Pancreas (tissue), 10 donors: ENCODE data around the gene ADGRL4. TPM values are rescaled to one million over a fixed set of nuclear protein-coding genes. Genes with fewer than 3 reads are reported as not detected.
"Not testable (repeated sequence)": the region's sequence is repeated elsewhere in the genome, so short reads cannot be mapped to it uniquely, and the experiment has no call there.

Experiments used
- ATAC-seq, 4 donors: fragments of 200-7000 bp; cut with Tn5 transposase; one replicate each; pipeline versions ENCODE4 v1.8.0 to v1.9.1; 2020; ENCODE audit warnings: mild to moderate bottlenecking in 4 of 4, moderate library complexity in 4 of 4
- DNase-seq, 6 donors: peaks; one replicate each; pipeline ENCODE4 v3.0.0-alpha.2; 2020
- FAIRE-seq: peaks from 2 replicates; lab custom pipeline; 2012; peaks lifted over from hg19 to GRCh38; lab: Jason Lieb, UNC
- H3K27ac ChIP-seq, 4 donors: fragments of 200-600 bp; sonication (generic); 1 replicate in 3 of 4; 2 replicates in 1 of 4; pipeline versions ENCODE4 v1.5.0 to v1.8.0; 2020
- H3K27me3 ChIP-seq, 4 donors: fragments of 200-600 bp; one replicate each; pipeline ENCODE4 v1.8.0; 2021
- H3K36me3 ChIP-seq, 3 donors: fragments of 200-600 bp; sonication (generic) in 1 of 3; one replicate each; pipeline versions ENCODE4 v1.5.0 to v1.8.0; 2020 to 2021
- H3K4me1 ChIP-seq, 3 donors: fragments of 200-600 bp; one replicate each; pipeline ENCODE4 v1.8.0; 2021
- H3K4me3 ChIP-seq, 4 donors: fragments of 200-600 bp; sonication (generic) in 2 of 4; one replicate each; pipeline versions ENCODE4 v1.5.0 to v1.8.0; 2020 to 2021
- H3K9me3 ChIP-seq, 4 donors: fragments of 200-600 bp; one replicate each; pipeline ENCODE4 v1.8.0; 2021
- WGBS, 2 donors: extraction: QIAGEN DNeasy Blood & Tissue Kit; methylation state at CpG; one replicate each; pipeline ENCODE4 v1.1.7; 2013; 5-methylcytosine and 5-hydroxymethylcytosine counted together
- intact Hi-C, 3 donors: fragments of 100-400 bp; cut with DNase I; formaldehyde crosslinking; loops; one replicate each; pipeline versions ENCODE4 v1.11.1 to v1.14.2; 2022
- polyA plus RNA-seq, 2 donors: library from polyadenylated mRNA; stranded (reverse); fragments of 200-250 nt; gene quantifications; one replicate each; pipeline ENCODE4 v1.2.3, GENCODE V29; 2013
- total RNA-seq, 6 donors: library from RNA; stranded (reverse); fragmentation: NEBNext Ultra II Directional in 4 of 6; extraction: Animal tissue kit (Norgen Biotek cat#: 25700) in 4 of 6; gene quantifications; one replicate each; pipeline versions ENCODE4 v1.2.1 to v1.2.4, GENCODE V29; 2021 to 2023
- TF ChIP-seq, protein P1 (sequence below), 4 donors: fragments of 200-600 bp; sonication (generic) in 3 of 4; IDR thresholded peaks; one replicate each; pipeline versions ENCODE4 v1.5.0 to v1.8.0; 2021; ENCODE audit warnings: antibody characterized with exemption in 4 of 4
- donor health status: healthy with polysubstance abuse.
- donor health status: DM: no; HTN: no; CAD: no; lungs with moderate emphysema.
- donor health status: DM: no; HTN: no; CAD: no.
- donor health status: control.
- donor health status: control.
- donor health status: Bipolar disorder and iron deficiency.
- donor health status: DM: yes; HTN: yes; CAD: no.
- donor health status: DM: no; HTN: no; CAD: no.
- donor health status: DM: no; HTN: no; CAD: no.
- donor health status: DM: yes; HTN: yes; CAD: no.

Gene ADGRL4
- total and polyA plus RNA-seq, 8 donors = 2.0 to 4.3 (median 3.0) TPM

DNA sequence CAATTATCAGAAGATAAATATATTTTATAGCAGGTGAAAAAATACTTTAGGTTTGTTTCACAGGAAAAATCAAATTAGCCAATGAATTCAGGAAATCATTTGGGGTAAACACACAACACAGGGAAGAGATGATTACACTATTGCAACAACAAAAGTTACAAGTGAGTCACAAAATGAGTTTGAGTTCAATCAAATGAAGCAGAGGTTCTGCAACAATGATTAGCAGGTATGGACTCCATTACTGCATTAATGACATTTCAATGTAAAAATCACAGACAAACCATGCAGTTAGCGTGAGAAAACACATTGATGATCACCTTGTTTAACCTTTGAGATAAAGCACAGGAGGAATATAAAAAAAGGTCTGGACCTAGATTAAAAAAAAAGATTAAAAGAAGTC lies 9.7 kb downstream of the ADGRL4 start:
- intact Hi-C loops = no loop called here
- 52 to 62% methylated on average over 1 of the region's 1 CpG for WGBS, 2 donors
- H3K4me1 ChIP-seq = no peaks in the 10 kb centered on the region
- H3K27me3 ChIP-seq = no peaks in the 10 kb centered on the region
- TF ChIP-seq, protein P1, sequence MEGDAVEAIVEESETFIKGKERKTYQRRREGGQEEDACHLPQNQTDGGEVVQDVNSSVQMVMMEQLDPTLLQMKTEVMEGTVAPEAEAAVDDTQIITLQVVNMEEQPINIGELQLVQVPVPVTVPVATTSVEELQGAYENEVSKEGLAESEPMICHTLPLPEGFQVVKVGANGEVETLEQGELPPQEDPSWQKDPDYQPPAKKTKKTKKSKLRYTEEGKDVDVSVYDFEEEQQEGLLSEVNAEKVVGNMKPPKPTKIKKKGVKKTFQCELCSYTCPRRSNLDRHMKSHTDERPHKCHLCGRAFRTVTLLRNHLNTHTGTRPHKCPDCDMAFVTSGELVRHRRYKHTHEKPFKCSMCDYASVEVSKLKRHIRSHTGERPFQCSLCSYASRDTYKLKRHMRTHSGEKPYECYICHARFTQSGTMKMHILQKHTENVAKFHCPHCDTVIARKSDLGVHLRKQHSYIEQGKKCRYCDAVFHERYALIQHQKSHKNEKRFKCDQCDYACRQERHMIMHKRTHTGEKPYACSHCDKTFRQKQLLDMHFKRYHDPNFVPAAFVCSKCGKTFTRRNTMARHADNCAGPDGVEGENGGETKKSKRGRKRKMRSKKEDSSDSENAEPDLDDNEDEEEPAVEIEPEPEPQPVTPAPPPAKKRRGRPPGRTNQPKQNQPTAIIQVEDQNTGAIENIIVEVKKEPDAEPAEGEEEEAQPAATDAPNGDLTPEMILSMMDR (IDR thresholded peaks at IDR 0.05) = no peak
- no peak overlapping the region for H3K4me3 ChIP-seq
- FAIRE-seq = no peak
- no peak for DNase-seq
- H3K9me3 ChIP-seq = no peaks in the 10 kb centered on the region
- H3K27ac ChIP-seq = no peak overlapping the region
- no peaks in the 10 kb centered on the region for H3K36me3 ChIP-seq
- ATAC-seq = no peak

DNA sequence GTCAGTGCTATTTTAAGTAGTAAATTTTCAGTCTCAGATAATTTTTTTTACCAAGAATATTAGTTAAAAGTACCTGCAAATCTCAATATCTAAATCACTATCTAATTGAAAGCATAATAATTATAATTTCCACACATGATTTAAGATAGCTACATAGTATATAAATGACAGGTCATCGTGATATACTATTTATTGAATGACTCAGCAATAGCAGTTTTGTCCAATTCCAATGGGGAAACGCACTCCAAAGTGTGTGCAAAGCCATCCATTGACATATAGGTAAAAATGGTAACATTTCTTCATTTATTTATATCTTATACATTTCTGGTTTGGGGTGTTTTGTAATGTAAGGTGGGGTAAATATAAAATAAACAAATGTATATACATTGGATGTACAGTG lies 19.5 kb downstream of the ADGRL4 start:
- ATAC-seq = no peak
- TF ChIP-seq, protein P1 (IDR thresholded peaks at IDR 0.05) = no peak
- Histone ChIP-seq H3K4me3 (no peak overlapping the region), H3K36me3 (no peaks in the 10 kb centered on the region), H3K27me3 (no peaks in the 10 kb centered on the region), H3K27ac (no peak overlapping the region), H3K9me3 (no peaks in the 10 kb centered on the region), H3K4me1 (no peaks in the 10 kb centered on the region)
- no peak for FAIRE-seq
- intact Hi-C loops = no loop called here
- no peak for DNase-seq
- 46 to 55% methylated on average over 2 of the region's 2 CpGs for WGBS, 2 donors

DNA sequence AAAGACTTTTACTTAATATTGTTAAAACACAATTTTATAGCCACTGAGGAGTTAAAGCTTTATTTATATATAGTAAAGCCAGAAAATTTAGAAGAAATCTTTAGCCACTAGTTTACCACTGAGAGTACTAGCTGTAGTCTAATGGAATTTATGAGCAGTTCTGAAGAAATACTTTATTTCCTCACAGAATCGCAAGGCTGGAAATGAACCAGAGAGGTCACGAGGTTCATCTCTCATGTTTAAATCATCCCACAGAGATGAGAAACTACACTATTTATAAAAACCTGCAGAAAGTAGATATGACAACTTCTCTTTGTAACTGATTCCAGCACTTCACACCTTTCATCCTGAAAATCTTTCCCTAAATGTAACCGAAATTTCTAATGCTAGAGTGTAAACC lies 26.0 kb downstream of the ADGRL4 start:
- intact Hi-C loops = no loop called here
- H3K4me1 ChIP-seq = no peaks in the 10 kb centered on the region
- no peaks in the 10 kb centered on the region for H3K27me3 ChIP-seq
- TF ChIP-seq, protein P1 (IDR thresholded peaks at IDR 0.05) = no peak
- no peaks in the 10 kb centered on the region for H3K9me3 ChIP-seq
- no peak overlapping the region for H3K27ac ChIP-seq
- ATAC-seq (no peak), FAIRE-seq (no peak), DNase-seq (no peak)
- H3K4me3 ChIP-seq = no peak overlapping the region
- WGBS, 2 donors = 59 to 71% methylated on average over 3 of the region's 3 CpGs
- H3K36me3 ChIP-seq = no peaks in the 10 kb centered on the region

DNA sequence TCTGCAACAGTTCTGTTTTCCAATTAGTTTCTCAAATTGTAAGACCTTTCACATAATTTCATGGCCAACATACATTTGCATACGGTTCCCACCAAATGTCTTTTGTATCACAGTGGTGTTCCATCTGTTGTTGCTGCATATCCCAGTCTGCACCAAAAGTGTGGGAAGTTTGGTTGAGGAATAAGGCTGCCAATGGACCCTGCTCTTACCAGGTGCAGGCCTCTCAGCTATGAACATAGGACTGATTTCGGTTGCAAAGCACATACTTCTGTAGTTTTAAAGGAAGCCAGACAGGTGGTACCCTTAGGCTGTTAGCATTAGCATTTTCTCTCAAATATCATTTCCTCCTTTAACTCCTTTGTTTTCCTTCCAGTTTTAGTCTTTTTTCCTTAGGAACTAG lies 33.8 kb downstream of the ADGRL4 start:
- no peak for DNase-seq
- no peak overlapping the region for H3K4me3 ChIP-seq

DNA sequence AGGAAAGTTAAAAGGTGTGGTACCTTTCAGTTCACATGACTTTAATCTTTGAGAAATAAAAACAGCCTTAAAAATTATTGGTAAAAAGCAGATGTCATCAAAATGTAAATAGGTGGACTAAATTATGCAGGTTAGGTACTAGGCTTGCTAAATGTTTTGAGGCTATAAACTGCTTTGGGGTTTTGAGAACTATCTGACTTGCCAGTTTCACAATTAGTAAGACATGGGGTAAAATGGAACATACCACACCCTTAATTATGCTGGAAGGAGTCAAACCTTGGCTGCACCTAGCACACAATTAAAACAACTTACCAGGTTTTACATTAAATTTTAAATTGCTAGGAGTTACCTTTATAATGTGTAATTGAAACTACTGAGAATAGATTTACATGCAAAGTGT lies 39.4 kb downstream of the ADGRL4 start:
- H3K36me3 ChIP-seq, DNase-seq, FAIRE-seq, H3K9me3 ChIP-seq, ATAC-seq, intact Hi-C loops, H3K27me3 ChIP-seq, H3K4me1 ChIP-seq, H3K4me3 ChIP-seq, H3K27ac ChIP-seq: not testable (repeated sequence)

More for the DNA sequence above, 33.8 kb downstream of the ADGRL4 start:
- Histone ChIP-seq H3K27ac (no peak overlapping the region), H3K27me3 (no peaks in the 10 kb centered on the region), H3K4me1 (no peaks in the 10 kb centered on the region), H3K9me3 (no peaks in the 10 kb centered on the region), H3K36me3 (no peaks in the 10 kb centered on the region)
- FAIRE-seq = no peak
- TF ChIP-seq, protein P1 (IDR thresholded peaks at IDR 0.05) = no peak
- ATAC-seq = no peak
- 54 to 68% methylated on average over 2 of the region's 2 CpGs for WGBS, 2 donors
- intact Hi-C loops = no loop called here

DNA sequence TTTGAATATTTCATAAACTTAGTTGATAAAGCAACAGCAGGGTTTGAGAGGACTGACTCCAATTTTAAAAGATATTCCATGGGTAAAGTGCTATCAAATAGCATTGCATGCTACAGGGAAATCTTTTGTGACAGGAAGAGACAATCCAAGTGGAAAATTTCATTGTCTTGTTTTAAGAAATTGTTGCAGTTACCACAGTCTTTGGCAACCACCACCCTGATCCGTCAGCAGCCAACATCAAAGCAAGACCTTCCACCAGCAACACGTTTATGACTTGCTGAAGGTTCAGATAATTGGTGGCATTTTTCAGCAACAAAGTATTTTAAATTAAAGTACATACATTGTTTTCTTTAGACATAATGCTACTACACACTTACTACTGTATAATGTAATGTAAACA lies 47.8 kb downstream of the ADGRL4 start:
- Histone ChIP-seq H3K27ac (no peak overlapping the region), H3K27me3 (no peaks in the 10 kb centered on the region), H3K4me3 (no peak overlapping the region), H3K9me3 (no peaks in the 10 kb centered on the region), H3K4me1 (no peaks in the 10 kb centered on the region), H3K36me3 (no peaks in the 10 kb centered on the region)
- 19 to 25% methylated on average over 2 of the region's 2 CpGs for WGBS, 2 donors
- no peak for ATAC-seq
- no peak for FAIRE-seq
- no peak for DNase-seq
- TF ChIP-seq, protein P1 (IDR thresholded peaks at IDR 0.05) = no peak
- intact Hi-C loops = no loop called here
